Ovary (tissue), 3 donors: ENCODE results near the gene NCAM1.

Source experiments
- EP300 ChIP-seq: sonication (generic); formaldehyde crosslinking; IDR thresholded peaks from one replicate; pipeline ENCODE4 v1.6.1; 2017; ENCODE audit warnings: antibody characterized with exemption
- TF ChIP-seq, protein P1 (sequence below), 3 donors: fragments of 450-650 bp in 2 of 3; fragments of 200-600 bp in 1 of 3; IDR thresholded peaks; one replicate each; pipeline versions ENCODE4 v1.5.1 to v1.8.0; 2016 to 2022; ENCODE audit warnings: antibody characterized with exemption in 3 of 3, mild to moderate bottlenecking in 1 of 3
- donor health status: DM: no; HTN: no; CAD: no.

DNA sequence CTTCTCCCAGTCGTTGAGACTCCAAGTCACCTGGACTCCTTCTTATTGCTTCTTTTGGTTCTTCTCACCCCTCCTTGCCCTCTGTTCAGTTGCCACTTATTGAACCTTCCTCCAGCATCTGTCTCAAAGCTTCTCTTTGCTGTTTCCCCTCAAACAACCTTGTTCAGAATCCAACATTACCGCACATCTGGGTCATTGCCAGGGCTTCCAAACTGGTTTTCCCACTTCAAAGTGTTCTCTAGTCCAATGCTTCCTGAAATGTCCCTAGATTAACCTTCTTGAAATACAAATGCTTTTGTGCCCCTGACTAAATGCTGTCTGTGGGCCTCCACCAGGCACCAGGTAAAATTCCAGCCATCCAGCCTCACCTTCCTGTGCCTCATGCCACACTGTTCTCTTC is 252.3 kb downstream of the NCAM1 start:
- TF ChIP-seq EP300: no peak
- TF ChIP-seq, protein P1, sequence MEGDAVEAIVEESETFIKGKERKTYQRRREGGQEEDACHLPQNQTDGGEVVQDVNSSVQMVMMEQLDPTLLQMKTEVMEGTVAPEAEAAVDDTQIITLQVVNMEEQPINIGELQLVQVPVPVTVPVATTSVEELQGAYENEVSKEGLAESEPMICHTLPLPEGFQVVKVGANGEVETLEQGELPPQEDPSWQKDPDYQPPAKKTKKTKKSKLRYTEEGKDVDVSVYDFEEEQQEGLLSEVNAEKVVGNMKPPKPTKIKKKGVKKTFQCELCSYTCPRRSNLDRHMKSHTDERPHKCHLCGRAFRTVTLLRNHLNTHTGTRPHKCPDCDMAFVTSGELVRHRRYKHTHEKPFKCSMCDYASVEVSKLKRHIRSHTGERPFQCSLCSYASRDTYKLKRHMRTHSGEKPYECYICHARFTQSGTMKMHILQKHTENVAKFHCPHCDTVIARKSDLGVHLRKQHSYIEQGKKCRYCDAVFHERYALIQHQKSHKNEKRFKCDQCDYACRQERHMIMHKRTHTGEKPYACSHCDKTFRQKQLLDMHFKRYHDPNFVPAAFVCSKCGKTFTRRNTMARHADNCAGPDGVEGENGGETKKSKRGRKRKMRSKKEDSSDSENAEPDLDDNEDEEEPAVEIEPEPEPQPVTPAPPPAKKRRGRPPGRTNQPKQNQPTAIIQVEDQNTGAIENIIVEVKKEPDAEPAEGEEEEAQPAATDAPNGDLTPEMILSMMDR (IDR thresholded peaks at IDR 0.05): no peak
